ENCODE results near the gene LMLN.
A peak's percentile ranks its signal among the peaks of the same experiment; 100 is the strongest.

Gene LMLN

GRCh38 chr3:197950677-197951061 lies 9.3 kb upstream of the LMLN start:
- H3K4me3 ChIP-seq (ENCODE audit: low read depth, low read length), result peak overlapping the region; percentile 100
- TF ChIP-seq CTCF (IDR thresholded peaks at IDR 0.05; ENCODE audit: low read depth, low read length), result no peak
- TF ChIP-seq MAX (IDR thresholded peaks at IDR 0.05; ENCODE audit: low read depth, low read length), result no peak
- no peak for TF ChIP-seq MYC (IDR thresholded peaks at IDR 0.05; ENCODE audit: low read depth, low read length)
- TF ChIP-seq POLR2A (IDR thresholded peaks at IDR 0.05; ENCODE audit: extremely low read depth, insufficient read length), result no peak
- no peak for DNase-seq (ENCODE audit: low read depth)

GRCh38 chr3:197951392-197951990 lies 8.5 kb upstream of the LMLN start:
- H3K4me3 ChIP-seq (ENCODE audit: low read depth, low read length), result peak overlapping the region; percentile 100
- no peak for TF ChIP-seq MAX (IDR thresholded peaks at IDR 0.05; ENCODE audit: low read depth, low read length)
- no peak for TF ChIP-seq CTCF (IDR thresholded peaks at IDR 0.05; ENCODE audit: low read depth, low read length)
- TF ChIP-seq MYC (IDR thresholded peaks at IDR 0.05; ENCODE audit: low read depth, low read length), result no peak
- no peak for TF ChIP-seq POLR2A (IDR thresholded peaks at IDR 0.05; ENCODE audit: extremely low read depth, insufficient read length)
- no peak for DNase-seq (ENCODE audit: low read depth)

GRCh38 chr3:197952440-197952839 lies 7.6 kb upstream of the LMLN start:
- H3K4me3 ChIP-seq (ENCODE audit: low read depth, low read length), result peak overlapping the region; percentile 100
- DNase-seq (ENCODE audit: low read depth), result no peak
- TF ChIP-seq CTCF (IDR thresholded peaks at IDR 0.05; ENCODE audit: low read depth, low read length), result no peak
- TF ChIP-seq POLR2A (IDR thresholded peaks at IDR 0.05; ENCODE audit: extremely low read depth, insufficient read length), result no peak
- TF ChIP-seq MAX (IDR thresholded peaks at IDR 0.05; ENCODE audit: low read depth, low read length), result no peak
- TF ChIP-seq MYC (IDR thresholded peaks at IDR 0.05; ENCODE audit: low read depth, low read length), result no peak

- peak overlapping the region; percentile 39 for H3K4me3 ChIP-seq (ENCODE audit: low read depth, low read length)
- TF ChIP-seq MAX (IDR thresholded peaks at IDR 0.05; ENCODE audit: low read depth, low read length), result no peak
Observed at GRCh38 chr3:197953325-197953724, 6.7 kb upstream of the LMLN start.

GRCh38 chr3:197953881-197954280 lies 6.1 kb upstream of the LMLN start:
- H3K4me3 ChIP-seq (ENCODE audit: low read depth, low read length), result peak overlapping the region; percentile 39
- no peak for DNase-seq (ENCODE audit: low read depth)
- TF ChIP-seq POLR2A (IDR thresholded peaks at IDR 0.05; ENCODE audit: extremely low read depth, insufficient read length) (no peak), CTCF (IDR thresholded peaks at IDR 0.05; ENCODE audit: low read depth, low read length) (no peak), MYC (IDR thresholded peaks at IDR 0.05; ENCODE audit: low read depth, low read length) (no peak), MAX (IDR thresholded peaks at IDR 0.05; ENCODE audit: low read depth, low read length) (no peak)

More at GRCh38 chr3:197953325-197953724, 6.7 kb upstream of the LMLN start:
- DNase-seq (ENCODE audit: low read depth), result peak; percentile 11

- TF ChIP-seq POLR2A (IDR thresholded peaks at IDR 0.05; ENCODE audit: extremely low read depth, insufficient read length), result no peak
- TF ChIP-seq MYC (IDR thresholded peaks at IDR 0.05; ENCODE audit: low read depth, low read length), result no peak
- TF ChIP-seq CTCF (IDR thresholded peaks at IDR 0.05; ENCODE audit: low read depth, low read length), result no peak
- TF ChIP-seq MAX (IDR thresholded peaks at IDR 0.05; ENCODE audit: low read depth, low read length), result no peak
- DNase-seq (ENCODE audit: low read depth), result peak; percentile 12
- no peak overlapping the region for H3K4me3 ChIP-seq (ENCODE audit: low read depth, low read length)
Observed at GRCh38 chr3:197955892-197956477, 4.0 kb upstream of the LMLN start.

All from NB4 (cell line).